Esophagus muscularis mucosa (tissue), 4 donors: ENCODE measurements around the gene ELSPBP1. TPM values are rescaled to one million over a fixed set of nuclear protein-coding genes. Genes with fewer than 3 reads are reported as not detected.

ENCODE experiments used
- DNase-seq: peaks from one replicate; pipeline ENCODE4 v3.0.0-alpha.2; 2017; ENCODE audit errors: extremely low spot score
- H3K27ac ChIP-seq, 4 donors: fragments of 200-600 bp; sonication (generic); replicated peaks in 1 of 4; 1 replicate in 3 of 4; 2 replicates in 1 of 4; pipeline ENCODE4 v1.5.1; 2016 to 2019; ENCODE audit warnings: mild to moderate bottlenecking in 1 of 4
- H3K27me3 ChIP-seq, 4 donors: fragments of 200-600 bp; sonication (generic); one replicate each; pipeline versions ENCODE4 v1.5.1 to v1.6.0; 2016 to 2019
- H3K36me3 ChIP-seq, 4 donors: fragments of 200-600 bp; sonication (generic); one replicate each; pipeline ENCODE4 v1.5.1; 2016 to 2019
- H3K4me1 ChIP-seq, 4 donors: fragments of 200-600 bp; sonication (generic); one replicate each; pipeline ENCODE4 v1.5.1; 2016 to 2019
- H3K4me3 ChIP-seq, 4 donors: fragments of 200-600 bp; sonication (generic); 1 replicate in 2 of 4; 2 replicates in 2 of 4; pipeline ENCODE4 v1.5.1; 2016 to 2019; ENCODE audit warnings: mild to moderate bottlenecking in 4 of 4, moderate library complexity in 1 of 4
- H3K9me3 ChIP-seq, 4 donors: fragments of 200-600 bp; sonication (generic); 1 replicate in 3 of 4; 2 replicates in 1 of 4; pipeline ENCODE4 v1.5.1; 2016 to 2019
- CTCF ChIP-seq, 3 experiments: fragments of 200-600 bp in 2 of 3; fragments of 450-650 bp in 1 of 3; sonication (generic) in 2 of 3; IDR thresholded peaks; one replicate each; pipeline ENCODE4 v1.5.1; 2017 to 2019; ENCODE audit warnings: antibody characterized with exemption in 3 of 3, mild to moderate bottlenecking in 2 of 3, moderate library complexity in 1 of 3
- EP300 ChIP-seq: sonication (generic); formaldehyde crosslinking; IDR thresholded peaks from one replicate; pipeline ENCODE4 v1.6.1; 2017; ENCODE audit warnings: antibody characterized with exemption
- POLR2A ChIP-seq: fragments of 450-650 bp; IDR thresholded peaks from one replicate; pipeline ENCODE4 v1.6.1; 2017; ENCODE audit warnings: antibody characterized with exemption, moderate library complexity, mild to moderate bottlenecking, low read depth
- POLR2AphosphoS5 ChIP-seq, 2 donors: sonication (generic); formaldehyde crosslinking; IDR thresholded peaks; one replicate each; pipeline ENCODE4 v1.6.1; 2017; ENCODE audit warnings: antibody characterized with exemption in 2 of 2
- WGBS: methylation state at CpG from one replicate; pipeline ENCODE4 v1.1.5; 2018; 5-methylcytosine and 5-hydroxymethylcytosine counted together
- intact Hi-C: fragments of 100-400 bp; cut with DNase I; formaldehyde crosslinking; loops from one replicate; pipeline ENCODE4 v1.15.1; 2023
- total RNA-seq, 4 donors: library from RNA; depleted of rRNA; stranded (reverse); fragments of >200 nt; gene quantifications; one replicate each; pipeline versions ENCODE4 v1.1.0 to v1.2.1, GENCODE V29; 2016

Gene ELSPBP1
- total RNA-seq, 4 donors from 2014 or later, result not detected

- Histone ChIP-seq H3K36me3 (no peaks in the 10 kb centered on the region), H3K9me3 (no peaks in the 10 kb centered on the region), H3K4me3 (no peak overlapping the region), H3K27ac (no peak overlapping the region), H3K4me1 (no peaks in the 10 kb centered on the region), H3K27me3 (peaks cover 0 to 25% (median 1%) of the 10 kb centered on the region in 4 donors)
- intact Hi-C loops, result no loop called here
- TF ChIP-seq EP300 (no peak), POLR2A (no peak), CTCF (IDR thresholded peaks at IDR 0.05) (no peak), POLR2AphosphoS5 (IDR thresholded peaks at IDR 0.05) (no peak)
- 87% methylated on average over 3 of the region's 3 CpGs for WGBS
- DNase-seq, result no peak
Observed at GRCh38 chr19:48023518-48023917, 29.1 kb downstream of the ELSPBP1 start.

- Histone ChIP-seq H3K27ac (no peak overlapping the region), H3K36me3 (no peaks in the 10 kb centered on the region), H3K4me3 (no peak overlapping the region), H3K4me1 (no peaks in the 10 kb centered on the region), H3K9me3 (no peaks in the 10 kb centered on the region), H3K27me3 (peaks cover 0 to 27% (median 0%) of the 10 kb centered on the region in 4 donors)
- TF ChIP-seq POLR2A (no peak), EP300 (no peak), CTCF (IDR thresholded peaks at IDR 0.05) (no peak), POLR2AphosphoS5 (IDR thresholded peaks at IDR 0.05) (no peak)
- intact Hi-C loops, result no loop called here
- 69% methylated on average over 3 of the region's 3 CpGs for WGBS
- DNase-seq, result no peak
Observed at GRCh38 chr19:48025480-48025879, 31.0 kb downstream of the ELSPBP1 start.

- Histone ChIP-seq H3K9me3 (no peaks in the 10 kb centered on the region), H3K27me3 (peaks cover 0 to 31% (median 0%) of the 10 kb centered on the region in 4 donors), H3K36me3 (no peaks in the 10 kb centered on the region), H3K4me1 (no peaks in the 10 kb centered on the region), H3K27ac (no peak overlapping the region), H3K4me3 (no peak overlapping the region)
- TF ChIP-seq CTCF (IDR thresholded peaks at IDR 0.05) (no peak), POLR2AphosphoS5 (IDR thresholded peaks at IDR 0.05) (no peak), EP300 (no peak), POLR2A (no peak)
- 67% methylated on average over 7 of the region's 7 CpGs for WGBS
- no peak for DNase-seq
- intact Hi-C loops, result no loop called here
Observed at GRCh38 chr19:48029431-48029830, 35.0 kb downstream of the ELSPBP1 start.

GRCh38 chr19:48030073-48030472 is 35.6 kb downstream of the ELSPBP1 start:
- Histone ChIP-seq H3K4me1 (no peaks in the 10 kb centered on the region), H3K9me3 (no peaks in the 10 kb centered on the region), H3K36me3 (no peaks in the 10 kb centered on the region), H3K27me3 (peaks cover 0 to 28% (median 0%) of the 10 kb centered on the region in 4 donors), H3K27ac (no peak overlapping the region), H3K4me3 (no peak overlapping the region)
- intact Hi-C loops, result no loop called here
- WGBS, result 66% methylated on average over 10 of the region's 10 CpGs
- no peak for DNase-seq
- no peak for TF ChIP-seq EP300
- no peak for TF ChIP-seq POLR2AphosphoS5 (IDR thresholded peaks at IDR 0.05)
- no peak for TF ChIP-seq POLR2A
- TF ChIP-seq CTCF (IDR thresholded peaks at IDR 0.05), result no peak

GRCh38 chr19:48033604-48034003 is 39.2 kb downstream of the ELSPBP1 start:
- peaks cover 0 to 20% (median 0%) of the 10 kb centered on the region in 4 donors for H3K27me3 ChIP-seq
- H3K27ac ChIP-seq, result no peak overlapping the region
- no peak for TF ChIP-seq POLR2A
- no peak for TF ChIP-seq EP300
- TF ChIP-seq CTCF (IDR thresholded peaks at IDR 0.05), result no peak
- TF ChIP-seq POLR2AphosphoS5 (IDR thresholded peaks at IDR 0.05), result no peak
- H3K9me3 ChIP-seq, result peaks cover 0 to 18% (median 2%) of the 10 kb centered on the region in 4 donors
- H3K36me3 ChIP-seq, result no peaks in the 10 kb centered on the region
- no peak for DNase-seq
- intact Hi-C loops, result no loop called here
- WGBS, result 73% methylated on average over 5 of the region's 5 CpGs
- no peak overlapping the region for H3K4me3 ChIP-seq
- no peaks in the 10 kb centered on the region for H3K4me1 ChIP-seq
